ENCODE measurements around the gene ZNF138. TPM values are rescaled to one million over a fixed set of nuclear protein-coding genes. Genes with fewer than 3 reads are reported as not detected.
"Not testable (repeated sequence)": the region's sequence is repeated elsewhere in the genome, so short reads cannot be mapped to it uniquely, and the experiment has no call there.

ZNF138 gene
- total and polyA plus RNA-seq, 5 donors = 4.5 to 6.6 (median 5.4) TPM

GRCh38 chr7:64838691-64839090 lies 44.5 kb downstream of the ZNF138 start:
- Histone ChIP-seq H3K27me3 (ENCODE audit: control insufficient read depth, insufficient read depth) (no peaks in the 10 kb centered on the region), H3K4me1 (ENCODE audit: control insufficient read depth, insufficient read depth, low read length) (no peaks in the 10 kb centered on the region), H3K4me3 (ENCODE audit: low read length) (no peak overlapping the region), H3K9me3 (ENCODE audit: control insufficient read depth, low read length) (no peaks in the 10 kb centered on the region), H3K27ac (ENCODE audit: low read length) (no peak overlapping the region)
- intact Hi-C loops (cut with DNase I) = no loop called here
- 83% methylated on average over 14 of the region's 14 CpGs for WGBS
- ATAC-seq = no peak
- no peak for DNase-seq

DNA sequence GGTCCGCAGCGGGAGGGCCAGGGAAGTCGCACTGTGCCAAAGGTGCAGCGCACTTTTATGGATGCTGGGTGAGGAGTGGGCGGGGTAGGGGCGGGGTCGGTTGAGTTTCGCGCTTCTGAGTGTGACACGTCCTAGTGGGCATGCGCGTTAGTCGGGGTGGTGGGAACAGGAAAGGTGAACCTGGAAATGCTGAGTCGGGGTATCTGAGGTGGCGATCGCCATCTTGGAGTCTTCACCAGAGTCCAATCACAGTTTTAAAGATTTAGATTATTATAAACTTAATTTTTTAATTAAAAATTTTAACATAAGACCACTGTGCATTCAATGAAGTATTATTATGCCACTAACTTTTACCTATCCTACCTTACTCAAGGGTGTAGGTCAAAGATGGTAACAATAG lies 45.7 kb downstream of the ZNF138 start:
- ATAC-seq (no peak), DNase-seq (no peak)
- 95% methylated on average over 16 of the region's 16 CpGs for WGBS
- no peak overlapping the region for H3K4me3 ChIP-seq (ENCODE audit: low read length)
- no peak overlapping the region for H3K27ac ChIP-seq (ENCODE audit: low read length)
- H3K9me3 ChIP-seq (ENCODE audit: control insufficient read depth, low read length) = no peaks in the 10 kb centered on the region
- no peaks in the 10 kb centered on the region for H3K4me1 ChIP-seq (ENCODE audit: control insufficient read depth, insufficient read depth, low read length)
- intact Hi-C loops (cut with DNase I) = no loop called here
- no peaks in the 10 kb centered on the region for H3K27me3 ChIP-seq (ENCODE audit: control insufficient read depth, insufficient read depth)

DNA sequence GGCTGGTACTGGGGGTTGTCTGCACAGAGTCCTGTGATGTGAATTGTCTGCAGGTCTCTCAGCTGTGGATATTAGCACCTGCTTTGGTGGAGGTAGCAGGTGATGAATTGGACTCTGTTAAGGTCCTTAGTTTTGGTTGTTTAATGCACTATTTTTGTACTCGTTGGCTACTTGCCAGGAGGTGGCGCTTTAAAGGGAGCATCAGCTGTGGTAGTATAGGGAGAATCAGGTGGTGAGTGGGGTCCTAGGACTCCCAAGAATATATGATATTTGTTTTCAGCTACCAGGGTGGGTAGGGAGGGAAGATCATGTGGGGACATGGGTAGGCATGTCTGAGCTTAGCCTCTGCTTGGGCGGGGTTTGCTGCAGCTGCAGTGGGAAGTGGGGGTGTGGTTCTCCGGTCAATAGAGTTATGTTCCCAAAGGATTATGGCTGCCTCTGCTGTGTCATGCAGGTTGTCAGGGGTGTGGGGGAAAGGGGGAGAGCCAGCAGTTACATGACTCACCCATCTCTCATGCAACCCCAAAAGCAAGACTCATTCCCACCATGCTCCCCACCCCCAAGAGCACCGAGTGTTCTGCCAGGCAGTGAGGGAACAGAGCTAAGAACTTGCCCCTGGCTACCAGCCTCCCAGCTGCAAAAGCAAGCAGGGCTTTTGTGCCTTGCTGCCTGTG lies 55.2 kb downstream of the ZNF138 start:
- DNase-seq (peak in 1 of 3 donors; percentile 44), ATAC-seq (peak in 1 of 2 donors; percentile 71)
- Histone ChIP-seq H3K27ac (ENCODE audit: low read length) (no peak overlapping the region), H3K27me3 (ENCODE audit: control insufficient read depth, insufficient read depth) (no peaks in the 10 kb centered on the region), H3K9me3 (ENCODE audit: control insufficient read depth, low read length) (no peaks in the 10 kb centered on the region), H3K4me1 (ENCODE audit: control insufficient read depth, insufficient read depth, low read length) (no peaks in the 10 kb centered on the region), H3K4me3 (ENCODE audit: low read length) (no peak overlapping the region)
- intact Hi-C loops (cut with DNase I) = no loop called here
- 54% methylated on average over 5 of the region's 5 CpGs for WGBS

GRCh38 chr7:64849924-64850499 lies 55.8 kb downstream of the ZNF138 start:
- no peak for ATAC-seq
- intact Hi-C loops (cut with DNase I) = no loop called here
- Histone ChIP-seq H3K27ac (ENCODE audit: low read length) (no peak overlapping the region), H3K4me1 (ENCODE audit: control insufficient read depth, insufficient read depth, low read length) (no peaks in the 10 kb centered on the region), H3K4me3 (ENCODE audit: low read length) (no peak overlapping the region), H3K27me3 (ENCODE audit: control insufficient read depth, insufficient read depth) (no peaks in the 10 kb centered on the region), H3K9me3 (ENCODE audit: control insufficient read depth, low read length) (no peaks in the 10 kb centered on the region)
- 79% methylated on average over 7 of the region's 7 CpGs for WGBS
- no peak for DNase-seq

DNA sequence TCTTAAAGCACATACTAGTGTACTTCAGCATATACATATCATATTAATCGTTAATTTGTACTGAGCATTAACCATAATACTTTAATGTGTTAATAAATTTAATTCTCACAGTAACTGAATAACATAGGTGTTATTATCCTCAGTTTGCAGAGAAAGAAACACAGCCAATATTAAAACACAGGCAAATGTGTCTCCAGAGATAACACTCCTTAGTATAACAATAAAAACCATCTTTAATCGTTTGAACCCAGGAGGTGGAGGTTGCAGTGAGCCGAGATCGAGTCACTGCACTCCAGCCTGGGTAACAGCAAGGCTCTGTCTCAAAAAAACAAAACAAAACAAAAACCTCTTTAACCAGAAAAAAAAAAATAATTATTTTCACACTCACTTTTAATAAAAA lies 59.5 kb downstream of the ZNF138 start:
- Histone ChIP-seq H3K27me3 (ENCODE audit: control insufficient read depth, insufficient read depth) (no peaks in the 10 kb centered on the region), H3K27ac (ENCODE audit: low read length) (no peak overlapping the region), H3K4me3 (ENCODE audit: low read length) (no peak overlapping the region), H3K4me1 (ENCODE audit: control insufficient read depth, insufficient read depth, low read length) (no peaks in the 10 kb centered on the region), H3K9me3 (ENCODE audit: control insufficient read depth, low read length) (no peaks in the 10 kb centered on the region)
- DNase-seq = no peak
- ATAC-seq = no peak
- intact Hi-C loops (cut with DNase I) = no loop called here
- 80% methylated on average over 4 of the region's 4 CpGs for WGBS

DNA sequence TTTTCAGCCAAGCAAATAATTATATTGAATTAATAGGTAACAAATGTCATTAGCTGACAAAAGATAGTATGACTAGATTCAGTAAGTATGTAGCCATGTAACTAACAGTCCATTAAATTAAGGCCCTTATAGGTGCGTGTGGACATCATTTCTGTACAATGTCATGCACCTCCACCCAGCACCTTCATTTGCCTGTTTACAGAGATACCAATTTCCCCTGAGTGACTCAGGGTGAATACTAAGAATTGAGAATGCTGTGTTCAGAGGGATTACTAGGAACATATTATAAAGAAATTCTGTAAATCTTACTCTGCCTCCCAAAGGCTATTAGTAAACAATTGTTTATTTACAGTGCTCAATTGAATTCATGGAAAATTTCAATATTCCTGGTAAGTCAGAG lies 60.7 kb downstream of the ZNF138 start:
- DNase-seq = no peak
- WGBS = 88% methylated on average over 1 of the region's 1 CpG
- no peak overlapping the region for H3K27ac ChIP-seq (ENCODE audit: low read length)
- H3K4me1 ChIP-seq (ENCODE audit: control insufficient read depth, insufficient read depth, low read length) = no peaks in the 10 kb centered on the region
- no peaks in the 10 kb centered on the region for H3K27me3 ChIP-seq (ENCODE audit: control insufficient read depth, insufficient read depth)
- H3K4me3 ChIP-seq (ENCODE audit: low read length) = no peak overlapping the region
- intact Hi-C loops (cut with DNase I) = no loop called here
- ATAC-seq = no peak
- no peaks in the 10 kb centered on the region for H3K9me3 ChIP-seq (ENCODE audit: control insufficient read depth, low read length)

- no peak overlapping the region for H3K4me3 ChIP-seq (ENCODE audit: low read length)
- ATAC-seq (no peak), DNase-seq (no peak)
- no peak overlapping the region for H3K27ac ChIP-seq (ENCODE audit: low read length)
- H3K4me1 ChIP-seq (ENCODE audit: control insufficient read depth, insufficient read depth, low read length) = no peaks in the 10 kb centered on the region
- intact Hi-C loops (cut with DNase I) = no loop called here
- WGBS = 95% methylated on average over 9 of the region's 9 CpGs
- no peaks in the 10 kb centered on the region for H3K27me3 ChIP-seq (ENCODE audit: control insufficient read depth, insufficient read depth)
- H3K9me3 ChIP-seq (ENCODE audit: control insufficient read depth, low read length) = no peaks in the 10 kb centered on the region
Observed at GRCh38 chr7:64863021-64863420, 68.8 kb downstream of the ZNF138 start.

- intact Hi-C loops (cut with DNase I); DNase-seq; ATAC-seq; H3K27ac ChIP-seq (ENCODE audit: low read length); H3K9me3 ChIP-seq (ENCODE audit: control insufficient read depth, low read length); H3K27me3 ChIP-seq (ENCODE audit: control insufficient read depth, insufficient read depth); H3K4me1 ChIP-seq (ENCODE audit: control insufficient read depth, insufficient read depth, low read length); H3K4me3 ChIP-seq (ENCODE audit: low read length): not testable (repeated sequence)
- 88% methylated on average over 3 of the region's 3 CpGs for WGBS
Observed at GRCh38 chr7:64863530-64863929, 69.3 kb downstream of the ZNF138 start.

DNA sequence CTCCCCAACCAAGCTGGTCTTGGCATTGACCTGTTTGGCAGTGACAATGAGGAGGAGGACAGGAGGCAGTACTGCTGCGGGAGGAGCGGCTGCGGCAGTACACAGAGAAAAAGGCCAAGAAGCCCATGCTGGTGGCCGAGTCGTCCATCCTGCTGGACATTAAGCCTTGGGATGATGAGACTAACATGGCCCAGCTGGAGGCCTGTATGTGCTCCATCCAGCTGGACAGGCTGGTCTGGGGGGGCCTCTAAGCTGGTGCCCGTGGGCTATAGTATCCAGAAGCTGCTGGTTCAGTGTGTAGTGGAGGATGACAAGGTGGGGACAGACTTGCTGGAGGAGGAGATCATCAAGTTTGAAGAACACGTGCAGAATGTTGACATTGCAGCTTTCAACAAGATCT lies 69.7 kb downstream of the ZNF138 start:
- Histone ChIP-seq H3K27ac (ENCODE audit: low read length) (no peak overlapping the region), H3K27me3 (ENCODE audit: control insufficient read depth, insufficient read depth) (no peaks in the 10 kb centered on the region), H3K4me3 (ENCODE audit: low read length) (no peak overlapping the region), H3K9me3 (ENCODE audit: control insufficient read depth, low read length) (no peaks in the 10 kb centered on the region), H3K4me1 (ENCODE audit: control insufficient read depth, insufficient read depth, low read length) (no peaks in the 10 kb centered on the region)
- 84% methylated on average over 7 of the region's 7 CpGs for WGBS
- DNase-seq (no peak), ATAC-seq (no peak)
- intact Hi-C loops (cut with DNase I) = no loop called here

GRCh38 chr7:64867863-64868440 lies 73.7 kb downstream of the ZNF138 start:
- Histone ChIP-seq H3K4me1 (ENCODE audit: control insufficient read depth, insufficient read depth, low read length) (no peaks in the 10 kb centered on the region), H3K4me3 (ENCODE audit: low read length) (no peak overlapping the region), H3K27ac (ENCODE audit: low read length) (no peak overlapping the region), H3K27me3 (ENCODE audit: control insufficient read depth, insufficient read depth) (no peaks in the 10 kb centered on the region), H3K9me3 (ENCODE audit: control insufficient read depth, low read length) (no peaks in the 10 kb centered on the region)
- peak in 1 of 3 donors; percentile 31 for DNase-seq
- ATAC-seq = no peak
- 91% methylated on average over 18 of the region's 18 CpGs for whole genome bisulfite sequencing
- intact Hi-C loops (cut with DNase I) = no loop called here

- Histone ChIP-seq H3K4me1 (ENCODE audit: control insufficient read depth, insufficient read depth, low read length) (no peaks in the 10 kb centered on the region), H3K27ac (ENCODE audit: low read length) (no peak overlapping the region), H3K4me3 (ENCODE audit: low read length) (no peak overlapping the region), H3K9me3 (ENCODE audit: control insufficient read depth, low read length) (no peaks in the 10 kb centered on the region), H3K27me3 (ENCODE audit: control insufficient read depth, insufficient read depth) (no peaks in the 10 kb centered on the region)
- ATAC-seq = no peak
- intact Hi-C loops (cut with DNase I) = no loop called here
- WGBS = 93% methylated on average over 11 of the region's 11 CpGs
- DNase-seq = no peak
Observed at GRCh38 chr7:64868499-64868898, 74.3 kb downstream of the ZNF138 start.

Measured in right cardiac atrium (tissue), 5 donors.